Stimulated activated CD8-positive, alpha-beta memory T cell treated with anti-CD3 and anti-CD28 coated beads, Interleukin-7, amount 100 ng/mL, for 1 hour (primary cell): ENCODE results near the gene CAD.

Experiments used
- DNase-seq, 2 donors: peaks; one replicate each; pipeline ENCODE4 v3.0.0-alpha.2; 2020; ENCODE audit warnings: low read depth in 2 of 2

The CAD gene

GRCh38 chr2:27225526-27225925, 8.4 kb downstream of the CAD start:
- DNase-seq, result no peak

DNA sequence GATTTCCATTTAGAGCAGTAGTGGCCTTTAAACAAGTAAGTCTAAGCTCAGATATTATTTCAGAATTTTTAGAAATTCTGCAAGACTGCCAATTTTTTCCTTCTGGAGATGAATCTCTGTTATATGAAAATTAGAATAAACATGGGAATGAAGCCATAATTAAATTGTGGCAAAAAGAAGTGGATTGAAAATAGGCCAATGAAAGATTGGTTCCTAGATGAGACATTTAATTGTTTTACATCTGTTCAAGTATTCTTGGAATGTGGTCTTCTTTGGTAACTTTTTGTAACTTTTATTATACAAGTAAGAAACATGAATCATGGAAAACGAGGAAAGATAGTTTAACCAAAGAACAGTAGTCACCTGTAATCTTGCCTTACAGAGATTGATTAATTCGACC, 10.3 kb downstream of the CAD start:
- no peak for DNase-seq

- DNase-seq, result no peak
These were observed 14.8 kb downstream of the CAD start for GRCh38 chr2:27231921-27232320.

DNA sequence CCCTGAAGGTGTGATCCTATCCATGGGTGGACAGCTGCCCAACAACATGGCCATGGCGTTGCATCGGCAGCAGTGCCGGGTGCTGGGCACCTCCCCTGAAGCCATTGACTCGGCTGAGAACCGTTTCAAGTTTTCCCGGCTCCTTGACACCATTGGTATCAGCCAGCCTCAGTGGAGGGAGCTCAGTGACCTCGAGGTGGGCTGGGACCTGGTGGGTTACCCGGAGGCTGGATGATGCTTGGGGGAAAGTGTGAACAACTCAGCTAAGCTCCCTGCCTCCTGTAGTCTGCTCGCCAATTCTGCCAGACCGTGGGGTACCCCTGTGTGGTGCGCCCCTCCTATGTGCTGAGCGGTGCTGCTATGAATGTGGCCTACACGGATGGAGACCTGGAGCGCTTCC, 16.2 kb downstream of the CAD start:
- DNase-seq, result no peak

- DNase-seq, result no peak
These were observed 19.0 kb downstream of the CAD start for GRCh38 chr2:27236136-27236535.

GRCh38 chr2:27236626-27237025, 19.5 kb downstream of the CAD start:
- no peak for DNase-seq

- DNase-seq, result no peak
These were observed 20.3 kb downstream of the CAD start for GRCh38 chr2:27237341-27237945.

GRCh38 chr2:27238976-27239375, 21.8 kb downstream of the CAD start:
- DNase-seq, result no peak

DNA sequence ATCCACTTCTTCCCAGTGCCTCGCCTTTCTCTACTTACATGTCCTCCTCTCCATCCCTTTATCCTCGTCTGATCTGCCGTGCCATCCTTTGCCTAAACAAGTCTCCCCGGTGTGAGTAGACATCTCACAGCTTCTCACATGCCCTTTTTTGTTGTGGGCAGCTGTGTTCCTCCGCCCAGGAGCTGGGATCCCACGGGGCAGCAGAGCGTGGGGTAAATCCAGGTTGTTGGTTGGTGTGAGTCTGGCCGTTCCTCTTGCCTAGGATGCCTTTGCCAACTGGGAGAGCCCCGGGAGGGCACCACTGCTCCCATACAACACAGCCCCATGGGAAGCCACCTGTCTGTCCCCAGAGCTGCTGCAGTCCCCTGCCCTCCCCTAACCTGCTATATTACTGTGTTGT, 23.2 kb downstream of the CAD start:
- no peak for DNase-seq

GRCh38 chr2:27241761-27242613, 24.8 kb downstream of the CAD start:
- DNase-seq, result no peak

- DNase-seq, result no peak
These were observed 25.4 kb downstream of the CAD start for GRCh38 chr2:27242614-27242951.

DNA sequence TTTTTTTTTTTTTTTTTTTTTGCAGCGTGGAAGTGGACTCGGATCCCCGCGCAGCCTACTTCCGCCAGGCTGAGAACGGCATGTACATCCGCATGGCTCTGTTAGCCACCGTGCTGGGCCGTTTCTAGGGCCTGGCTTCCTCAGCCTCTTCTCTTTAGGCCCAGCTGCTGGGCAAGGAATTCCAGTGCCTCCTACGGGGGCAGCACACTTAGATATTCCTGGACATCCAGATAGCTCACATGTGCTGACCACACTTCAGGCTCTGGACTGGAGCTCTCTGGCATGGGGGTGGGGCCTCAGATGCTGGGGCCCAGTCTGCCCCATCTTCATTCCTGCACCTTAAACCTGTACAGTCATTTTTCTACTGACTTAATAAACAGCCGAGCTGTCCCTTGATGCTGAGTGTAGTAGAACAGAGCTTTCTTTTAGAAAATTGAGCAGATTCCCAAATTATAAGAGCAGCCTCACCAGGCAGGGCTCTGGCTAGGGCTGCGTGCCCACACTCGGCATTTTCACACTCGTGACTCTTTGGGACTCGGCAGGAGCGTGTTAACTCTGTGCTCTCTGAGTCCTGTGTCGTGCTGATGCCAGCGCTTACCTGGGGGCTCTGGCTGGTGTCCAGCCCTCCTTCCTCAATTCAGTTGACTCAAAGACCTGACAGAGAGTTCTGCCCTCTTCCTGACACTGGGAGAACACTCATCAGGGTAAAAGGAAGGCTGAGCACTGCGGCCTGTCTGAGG, 26.4 kb downstream of the CAD start:
- no peak for DNase-seq

DNA sequence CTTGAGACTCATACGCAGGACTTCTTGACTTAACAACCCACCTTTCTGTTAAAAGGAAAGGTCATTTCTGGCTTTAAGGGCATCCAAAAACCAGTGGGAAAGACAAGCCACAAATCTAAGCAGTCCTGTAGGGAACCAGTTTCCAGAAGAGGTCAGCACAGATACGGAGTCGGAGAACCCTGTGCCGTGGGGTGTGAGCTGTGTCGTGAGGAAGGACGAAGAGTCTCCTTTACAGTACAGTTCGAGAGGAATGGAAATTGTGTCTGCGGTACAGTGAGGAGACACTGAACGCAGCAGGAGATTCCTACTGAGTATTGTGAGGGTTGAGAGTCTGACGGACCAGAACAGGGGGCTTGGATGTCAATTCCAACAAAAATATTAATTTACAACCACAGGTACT, 27.9 kb downstream of the CAD start:
- no peak for DNase-seq

DNA sequence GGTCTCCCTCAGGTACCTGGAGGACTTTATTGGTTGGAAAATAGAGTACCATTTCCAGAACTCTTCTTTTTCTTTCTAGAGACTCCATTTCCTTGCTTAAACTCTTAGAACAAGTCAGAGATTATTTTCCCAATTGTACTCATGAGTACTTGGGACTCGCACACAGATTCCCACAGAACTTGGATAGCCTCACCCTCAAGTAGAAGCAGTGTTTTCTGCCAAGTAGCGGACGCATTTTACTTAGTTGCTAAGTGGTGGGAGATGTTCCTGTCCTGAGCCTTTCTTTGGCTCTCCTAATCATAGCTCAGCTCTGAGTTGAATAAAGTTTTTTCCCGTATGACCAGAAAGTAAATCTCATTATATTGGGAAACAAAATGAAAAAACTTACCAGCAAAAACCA, 28.5 kb downstream of the CAD start:
- no peak for DNase-seq

DNA sequence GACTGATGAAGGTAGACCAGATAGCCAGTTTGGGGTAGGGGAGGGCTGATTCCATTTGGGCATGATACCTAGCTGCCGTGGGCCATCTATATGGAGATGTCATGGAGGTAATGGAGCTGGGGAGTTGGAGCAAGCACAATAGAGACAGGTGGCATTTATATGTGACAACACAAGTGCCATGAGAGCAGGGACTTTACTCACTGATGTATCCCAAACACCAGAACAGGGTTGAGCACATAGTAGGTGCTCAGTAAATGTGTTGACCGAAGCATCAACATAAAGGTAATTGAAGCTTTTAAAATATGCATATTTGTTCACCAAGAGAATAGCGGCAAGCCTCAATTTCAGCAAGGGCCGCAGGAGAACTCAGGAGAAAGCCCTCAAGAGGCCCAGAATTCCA, 30.7 kb downstream of the CAD start:
- no peak for DNase-seq

DNA sequence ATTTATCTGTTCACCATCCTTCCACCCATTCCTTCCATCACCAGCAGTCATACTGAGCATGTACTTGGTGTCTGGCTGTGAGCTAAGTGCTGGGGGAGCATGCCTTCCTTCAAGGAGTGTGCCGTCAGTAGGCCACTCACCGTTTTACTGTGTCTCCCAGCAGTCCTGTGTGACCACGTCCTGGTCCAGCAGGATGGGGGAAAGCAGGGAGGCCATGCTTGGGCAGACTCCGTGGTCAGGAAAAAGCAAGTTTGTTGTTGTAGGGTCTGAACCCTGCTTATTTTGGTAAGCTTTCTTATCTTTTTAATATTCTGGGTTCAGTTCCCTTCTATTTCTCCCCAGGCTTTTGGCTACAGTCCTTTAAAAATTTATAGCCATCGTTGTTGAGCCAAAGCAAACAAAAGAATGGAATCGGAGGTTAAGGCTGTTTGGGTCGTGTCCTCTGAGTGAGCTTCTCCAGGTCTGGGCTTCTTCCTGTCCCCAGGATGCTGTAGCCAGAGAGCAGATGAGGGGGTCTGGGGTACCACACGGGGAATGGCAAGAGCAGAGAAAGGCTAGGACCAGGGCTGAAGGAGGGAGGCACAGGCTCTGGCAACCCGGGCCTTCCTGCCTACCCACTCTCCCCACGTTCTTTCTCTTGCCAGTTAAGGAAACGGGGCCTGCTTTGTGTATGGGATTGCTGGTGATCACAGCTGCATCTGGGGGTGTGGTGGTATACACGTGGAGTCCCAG, 32.2 kb downstream of the CAD start:
- no peak for DNase-seq

- peak in 1 of 2 donors; percentile 8 for DNase-seq
These were observed 32.9 kb downstream of the CAD start for GRCh38 chr2:27249891-27250651.

GRCh38 chr2:27250652-27251379, 33.6 kb downstream of the CAD start:
- DNase-seq, result no peak

GRCh38 chr2:27251766-27252165, 34.6 kb downstream of the CAD start:
- DNase-seq, result no peak

- DNase-seq, result no peak
These were observed 38.0 kb downstream of the CAD start for GRCh38 chr2:27255187-27255586.

GRCh38 chr2:27255660-27256059, 38.5 kb downstream of the CAD start:
- DNase-seq, result no peak
